HCT116 (cell line): ENCODE measurements around the gene MGRN1.

Source experiments
- CBX3 ChIP-seq: IDR thresholded peaks from 2 replicates; pipeline ENCODE4 v1.6.1; 2012; ENCODE audit warnings: low read depth
- CEBPB ChIP-seq: IDR thresholded peaks from 2 replicates; pipeline ENCODE4 v1.6.1; 2012; ENCODE audit warnings: low read depth
- EZH2 ChIP-seq: fragments of 200-600 bp; sonication (generic); IDR thresholded peaks from 2 replicates; pipeline ENCODE4 v1.6.1; 2017; ENCODE audit warnings: antibody characterized with exemption, mixed run types
- EZH2phosphoT487 ChIP-seq: fragments of 200-600 bp; IDR thresholded peaks from 2 replicates; pipeline ENCODE4 v1.6.1; 2018; ENCODE audit warnings: antibody characterized with exemption, borderline replicate concordance
- JUND ChIP-seq: IDR thresholded peaks from 2 replicates; pipeline ENCODE4 v1.6.1; 2012
- POLR2A ChIP-seq: IDR thresholded peaks from 2 replicates; pipeline ENCODE4 v1.7.0; 2011; ENCODE audit warnings: borderline replicate concordance; ENCODE audit not compliant: insufficient read depth, insufficient read length; ENCODE audit errors: extremely low read depth
- POLR2AphosphoS5 ChIP-seq: IDR thresholded peaks from 2 replicates; pipeline ENCODE4 v1.6.1; 2011; ENCODE audit warnings: mild to moderate bottlenecking, low read depth, low read length, moderate library complexity
- SIN3A ChIP-seq: IDR thresholded peaks from 2 replicates; pipeline ENCODE4 v1.6.1; 2012; ENCODE audit warnings: low read depth
- YY1 ChIP-seq: IDR thresholded peaks from 2 replicates; pipeline ENCODE4 v1.6.1; 2011; ENCODE audit warnings: low read length, low read depth, moderate library complexity, mild to moderate bottlenecking; ENCODE audit not compliant: insufficient replicate concordance; ENCODE audit errors: extremely low read depth
- TF ChIP-seq, protein P1 (sequence below), 3 experiments: fragments of 200-600 bp in 1 of 3; sonication (generic) in 1 of 3; IDR thresholded peaks in 2 of 3; conservative IDR thresholded peaks in 1 of 3; 2 replicates each; pipeline ENCODE4 v1.5.1; 2012 to 2017; ENCODE audit warnings: low read depth in 2 of 3, low read length in 2 of 3, antibody characterized with exemption in 1 of 3, borderline replicate concordance in 1 of 3, control low read depth in 1 of 3, mild to moderate bottlenecking in 1 of 3, mixed read lengths in 1 of 3, mixed run types in 1 of 3, moderate library complexity in 1 of 3; ENCODE audit not compliant: insufficient read depth in 1 of 3

DNA sequence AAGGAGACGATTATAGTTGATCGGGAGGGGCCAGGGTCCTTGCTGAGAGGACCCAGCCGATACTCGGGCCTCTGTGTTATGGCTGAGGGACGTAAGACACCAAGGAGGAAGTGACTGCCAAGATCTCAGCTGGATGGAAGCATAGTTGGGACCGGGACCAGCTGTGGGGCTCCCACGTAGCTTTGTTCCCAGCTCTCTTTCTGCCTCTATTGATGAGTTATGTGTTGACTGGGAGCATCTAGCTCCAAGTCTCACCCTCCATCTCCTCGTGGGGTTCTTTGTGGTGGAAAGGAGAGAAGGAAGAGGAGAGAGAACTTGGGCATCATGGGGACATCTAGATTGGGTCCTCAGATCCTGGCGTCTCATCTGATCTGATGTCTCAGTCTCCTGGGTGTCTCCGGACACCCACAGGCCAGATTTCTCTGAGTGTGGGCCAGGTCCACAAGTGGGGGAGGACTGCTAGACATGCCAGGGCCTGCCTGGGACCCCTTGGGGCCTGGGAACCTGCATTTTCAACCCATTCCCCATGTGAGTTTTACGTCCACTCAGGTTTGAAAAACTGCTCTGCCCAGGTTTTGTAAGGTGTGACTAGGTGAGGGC, 1.0 kb downstream of the MGRN1 start:
- TF ChIP-seq, protein P1, sequence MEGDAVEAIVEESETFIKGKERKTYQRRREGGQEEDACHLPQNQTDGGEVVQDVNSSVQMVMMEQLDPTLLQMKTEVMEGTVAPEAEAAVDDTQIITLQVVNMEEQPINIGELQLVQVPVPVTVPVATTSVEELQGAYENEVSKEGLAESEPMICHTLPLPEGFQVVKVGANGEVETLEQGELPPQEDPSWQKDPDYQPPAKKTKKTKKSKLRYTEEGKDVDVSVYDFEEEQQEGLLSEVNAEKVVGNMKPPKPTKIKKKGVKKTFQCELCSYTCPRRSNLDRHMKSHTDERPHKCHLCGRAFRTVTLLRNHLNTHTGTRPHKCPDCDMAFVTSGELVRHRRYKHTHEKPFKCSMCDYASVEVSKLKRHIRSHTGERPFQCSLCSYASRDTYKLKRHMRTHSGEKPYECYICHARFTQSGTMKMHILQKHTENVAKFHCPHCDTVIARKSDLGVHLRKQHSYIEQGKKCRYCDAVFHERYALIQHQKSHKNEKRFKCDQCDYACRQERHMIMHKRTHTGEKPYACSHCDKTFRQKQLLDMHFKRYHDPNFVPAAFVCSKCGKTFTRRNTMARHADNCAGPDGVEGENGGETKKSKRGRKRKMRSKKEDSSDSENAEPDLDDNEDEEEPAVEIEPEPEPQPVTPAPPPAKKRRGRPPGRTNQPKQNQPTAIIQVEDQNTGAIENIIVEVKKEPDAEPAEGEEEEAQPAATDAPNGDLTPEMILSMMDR (IDR thresholded peaks at IDR 0.05 in 2 of 3, conservative IDR thresholded peaks at IDR 0.05 in 1 of 3; ENCODE audit: borderline replicate concordance in 1 of 3, insufficient read depth in 1 of 3, low read depth in 2 of 3, low read length in 2 of 3): no peak
- no peak for TF ChIP-seq POLR2A
- no peak for TF ChIP-seq EZH2
- no peak for TF ChIP-seq EZH2phosphoT487
- TF ChIP-seq CEBPB: no peak
- TF ChIP-seq CBX3: no peak
- no peak for TF ChIP-seq SIN3A
- TF ChIP-seq YY1: no peak
- TF ChIP-seq POLR2AphosphoS5: no peak
- no peak for TF ChIP-seq JUND
